Suppressor macrophage treated with lipopolysaccharide for 4 hours (primary cell): ENCODE data around the gene GTPBP6.

Experiments used
- DNase-seq: peaks from one replicate; pipeline ENCODE4 v3.0.0-alpha.2; 2020

GTPBP6 gene

GRCh38 chrX:318739-319578 lies at the start of gene GTPBP6:
TSS of gene GTPBP6 (minus strand) at chrX:318796. CDS start at chrX:318787, 9 bp downstream.
- peak; percentile 100 for DNase-seq

GRCh38 chrX:367866-368265 lies 49.3 kb upstream of the GTPBP6 start:
- no peak for DNase-seq

- DNase-seq, result no peak
These were observed 48.8 kb upstream of the GTPBP6 start for GRCh38 chrX:367349-367748.

- no peak for DNase-seq
These were observed 45.2 kb upstream of the GTPBP6 start for GRCh38 chrX:363621-364375.

- no peak for DNase-seq
These were observed 44.5 kb upstream of the GTPBP6 start for GRCh38 chrX:362937-363620.

GRCh38 chrX:362351-362750 lies 43.8 kb upstream of the GTPBP6 start:
- DNase-seq, result no peak

GRCh38 chrX:361231-362145 lies 42.9 kb upstream of the GTPBP6 start:
- DNase-seq, result no peak

GRCh38 chrX:360496-361150 lies 42.0 kb upstream of the GTPBP6 start:
- no peak for DNase-seq

GRCh38 chrX:358651-359143 lies 40.1 kb upstream of the GTPBP6 start:
- no peak for DNase-seq

- peak; percentile 15 for DNase-seq
These were observed 39.3 kb upstream of the GTPBP6 start for GRCh38 chrX:357693-358471.

GRCh38 chrX:357035-357692 lies 38.6 kb upstream of the GTPBP6 start:
- DNase-seq, result no peak

- DNase-seq, result no peak
These were observed 37.9 kb upstream of the GTPBP6 start for GRCh38 chrX:356385-357034.

- DNase-seq, result no peak
These were observed 36.9 kb upstream of the GTPBP6 start for GRCh38 chrX:355329-356050.

GRCh38 chrX:353566-354535 lies 35.3 kb upstream of the GTPBP6 start:
- DNase-seq, result no peak

GRCh38 chrX:352582-353314 lies 34.2 kb upstream of the GTPBP6 start:
- no peak for DNase-seq

GRCh38 chrX:352181-352580 lies 33.6 kb upstream of the GTPBP6 start:
- no peak for DNase-seq

- no peak for DNase-seq
These were observed 33.1 kb upstream of the GTPBP6 start for GRCh38 chrX:351736-352135.
